Esophagus squamous epithelium (tissue), 4 donors: Measurements from ENCODE around the gene ZSCAN25.

ENCODE experiments used
- POLR2A ChIP-seq, 4 donors: fragments of 450-650 bp; IDR thresholded peaks; one replicate each; pipeline ENCODE4 v1.6.1; 2017; ENCODE audit warnings: antibody characterized with exemption in 4 of 4, mild to moderate bottlenecking in 4 of 4, moderate library complexity in 3 of 4
- TF ChIP-seq, protein P1 (sequence below), 6 experiments: fragments of 450-650 bp in 4 of 6; fragments of 200-600 bp in 2 of 6; sonication (generic) in 2 of 6; IDR thresholded peaks; one replicate each; pipeline ENCODE4 v1.5.1; 2016 to 2019; ENCODE audit warnings: antibody characterized with exemption in 6 of 6, mild to moderate bottlenecking in 4 of 6, moderate library complexity in 4 of 6

DNA sequence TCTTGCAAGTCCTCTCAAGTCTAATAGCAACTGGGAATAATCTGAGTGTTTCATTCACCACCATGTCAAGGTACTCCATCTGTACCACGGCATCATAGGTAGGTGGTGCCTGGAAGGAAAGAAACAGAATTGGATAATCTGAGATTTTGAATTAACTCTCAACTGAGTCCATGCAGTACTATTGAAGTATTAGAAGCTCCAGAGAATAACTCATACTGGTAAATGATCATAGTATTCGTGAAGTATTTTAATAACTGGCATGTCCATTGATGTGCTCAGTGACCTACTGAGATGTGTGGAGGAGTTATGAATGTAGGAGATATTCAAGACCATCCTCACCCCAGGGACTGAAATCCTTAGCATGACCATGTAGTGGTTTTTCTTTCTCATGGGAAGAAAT, 35.9 kb downstream of the ZSCAN25 start:
- TF ChIP-seq, protein P1, sequence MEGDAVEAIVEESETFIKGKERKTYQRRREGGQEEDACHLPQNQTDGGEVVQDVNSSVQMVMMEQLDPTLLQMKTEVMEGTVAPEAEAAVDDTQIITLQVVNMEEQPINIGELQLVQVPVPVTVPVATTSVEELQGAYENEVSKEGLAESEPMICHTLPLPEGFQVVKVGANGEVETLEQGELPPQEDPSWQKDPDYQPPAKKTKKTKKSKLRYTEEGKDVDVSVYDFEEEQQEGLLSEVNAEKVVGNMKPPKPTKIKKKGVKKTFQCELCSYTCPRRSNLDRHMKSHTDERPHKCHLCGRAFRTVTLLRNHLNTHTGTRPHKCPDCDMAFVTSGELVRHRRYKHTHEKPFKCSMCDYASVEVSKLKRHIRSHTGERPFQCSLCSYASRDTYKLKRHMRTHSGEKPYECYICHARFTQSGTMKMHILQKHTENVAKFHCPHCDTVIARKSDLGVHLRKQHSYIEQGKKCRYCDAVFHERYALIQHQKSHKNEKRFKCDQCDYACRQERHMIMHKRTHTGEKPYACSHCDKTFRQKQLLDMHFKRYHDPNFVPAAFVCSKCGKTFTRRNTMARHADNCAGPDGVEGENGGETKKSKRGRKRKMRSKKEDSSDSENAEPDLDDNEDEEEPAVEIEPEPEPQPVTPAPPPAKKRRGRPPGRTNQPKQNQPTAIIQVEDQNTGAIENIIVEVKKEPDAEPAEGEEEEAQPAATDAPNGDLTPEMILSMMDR (IDR thresholded peaks at IDR 0.05): no peak
- TF ChIP-seq POLR2A (IDR thresholded peaks at IDR 0.05): no peak
